Smooth muscle cell of the umbilical artery (primary cell): Measurements from ENCODE around the gene ARHGAP25. TPM values are rescaled to one million over a fixed set of nuclear protein-coding genes. Genes with fewer than 3 reads are reported as not detected.

Source experiments
- total RNA-seq: library from RNA; depleted of rRNA; stranded (reverse); fragments of >200 nt; gene quantifications from 2 replicates; pipeline ENCODE4 v1.2.3, GENCODE V29; 2014

The ARHGAP25 gene
- total RNA-seq: 0.18 and 0.30 TPM in 2 replicates

GRCh38 chr2:68734688-68735525 is at the start of gene ARHGAP25:
Gene ARHGAP25, plus strand, starts transcription at chr2:68734811. Its CDS starts 389 bp downstream, at chr2:68735200.

GRCh38 chr2:68871159-68871764 is 136.7 kb downstream of the ARHGAP25 start, which contains the start of gene BMP10:
Gene BMP10, minus strand, starts transcription at chr2:68871397. Its CDS starts 39 bp downstream, at chr2:68871358.

Other genes with a start within 250 kb of the ARHGAP25 start
- gene PROKR1, start 91.2 kb upstream of the ARHGAP25 start, total RNA-seq: not detected in 2 replicates
- not detected in 2 replicates for gene BMP10, start 136.6 kb downstream of the ARHGAP25 start, total RNA-seq
- not detected in 2 replicates for gene GKN2, start 218.1 kb downstream of the ARHGAP25 start, total RNA-seq
- 0.14 TPM in 1 of 2 replicates, not detected in the other for gene GKN1, start 239.8 kb downstream of the ARHGAP25 start, total RNA-seq